Fibroblast of skin of scalp (primary cell): ENCODE results near the gene GABRB3.
"Not testable (repeated sequence)": the region's sequence is repeated elsewhere in the genome, so short reads cannot be mapped to it uniquely, and the experiment has no call there.

ENCODE experiments used
- DNase-seq: peaks from one replicate; pipeline ENCODE4 v3.0.0-alpha.2; 2013

Gene GABRB3

DNA sequence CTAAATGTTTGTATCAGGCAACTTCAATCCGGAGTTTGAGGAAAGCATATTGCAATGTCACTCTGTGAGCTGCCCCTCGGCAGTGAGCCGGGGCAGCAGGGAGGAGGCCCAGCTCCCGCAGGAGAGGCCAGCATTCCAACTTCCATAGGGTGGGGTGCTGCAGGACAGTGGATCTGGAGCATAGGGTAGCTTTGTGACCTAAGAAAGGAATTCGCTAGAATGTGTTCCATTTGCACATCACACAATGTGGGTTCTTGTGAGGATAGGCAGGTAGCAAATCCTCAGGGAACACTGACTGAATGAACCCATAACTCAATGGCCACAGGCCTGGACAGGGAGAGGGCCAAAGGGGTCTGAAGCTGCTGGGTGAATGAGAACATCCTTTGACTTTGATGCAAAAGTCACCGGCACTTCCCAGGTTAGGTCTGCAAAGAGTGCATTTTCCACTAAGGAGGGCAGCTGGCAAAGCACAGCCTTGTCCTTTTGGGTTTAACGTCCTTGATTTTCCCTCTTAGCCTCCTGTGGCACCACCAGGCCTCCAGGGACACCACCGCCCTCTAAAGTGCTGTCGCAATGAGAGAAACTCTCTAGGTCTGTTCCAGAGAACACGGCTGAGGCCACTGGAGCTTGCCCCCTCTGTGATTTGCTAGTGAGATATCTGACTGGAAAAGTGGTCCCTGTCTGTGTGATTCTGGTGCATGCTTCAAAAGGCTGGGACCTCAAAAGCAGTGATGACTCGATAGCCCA, 36.2 kb downstream of the GABRB3 start:
- DNase-seq, result no peak

DNA sequence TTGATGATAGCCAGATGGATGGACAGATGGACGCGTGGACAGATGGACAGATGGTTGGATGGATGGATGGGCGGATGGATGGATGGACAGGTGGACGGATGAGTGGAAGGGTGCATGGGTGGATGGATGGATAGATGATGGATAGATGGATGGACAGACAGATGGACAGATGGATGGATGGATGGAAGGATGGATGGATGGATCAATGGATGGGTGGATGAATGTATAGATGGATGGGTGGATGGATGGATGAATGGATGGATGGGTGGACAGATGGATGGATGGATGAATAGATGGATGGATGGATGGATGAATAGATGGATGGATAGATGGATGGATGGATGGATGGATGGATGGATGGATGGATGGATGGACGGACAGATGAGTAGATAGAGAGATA, 40.9 kb downstream of the GABRB3 start:
- DNase-seq, result no peak

DNA sequence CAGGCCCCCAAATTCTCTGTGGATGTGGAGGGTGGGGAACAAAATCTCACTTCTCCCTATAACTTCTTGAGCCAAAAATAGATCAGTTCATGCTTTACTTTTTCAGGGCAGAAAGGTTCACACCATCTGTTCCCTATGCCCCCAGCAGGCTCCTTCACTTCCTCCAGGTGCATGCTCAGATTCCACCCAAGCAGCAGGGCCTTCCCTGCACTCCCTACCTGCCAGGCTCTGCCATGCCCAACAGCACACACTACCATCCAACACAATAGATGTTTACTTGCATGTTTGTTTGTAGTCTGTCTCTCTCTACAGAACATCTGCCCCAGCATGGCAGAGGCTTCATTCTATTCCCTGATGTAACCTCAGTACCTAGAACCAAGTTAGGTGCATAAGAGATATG, 43.3 kb downstream of the GABRB3 start:
- DNase-seq, result no peak

DNA sequence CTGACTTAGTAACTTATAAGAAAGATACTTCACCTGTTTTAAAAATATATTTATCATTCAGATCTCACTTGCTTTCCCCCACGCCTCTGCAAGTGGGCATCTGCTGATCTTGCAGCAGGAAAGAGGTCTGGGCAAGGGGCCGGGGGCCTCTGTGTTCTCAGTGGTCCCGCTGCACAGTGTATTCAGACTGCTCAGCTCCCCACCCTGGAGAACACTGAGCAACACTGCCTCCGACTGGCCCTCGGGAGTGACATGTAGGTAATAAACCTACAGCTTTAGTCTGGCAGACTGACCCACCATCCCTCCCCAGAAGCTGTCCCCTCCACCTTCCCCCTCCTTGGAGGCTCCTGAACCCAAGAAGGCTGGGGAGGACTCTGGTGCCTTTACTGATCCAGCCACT, 43.8 kb downstream of the GABRB3 start:
- DNase-seq, result no peak

DNA sequence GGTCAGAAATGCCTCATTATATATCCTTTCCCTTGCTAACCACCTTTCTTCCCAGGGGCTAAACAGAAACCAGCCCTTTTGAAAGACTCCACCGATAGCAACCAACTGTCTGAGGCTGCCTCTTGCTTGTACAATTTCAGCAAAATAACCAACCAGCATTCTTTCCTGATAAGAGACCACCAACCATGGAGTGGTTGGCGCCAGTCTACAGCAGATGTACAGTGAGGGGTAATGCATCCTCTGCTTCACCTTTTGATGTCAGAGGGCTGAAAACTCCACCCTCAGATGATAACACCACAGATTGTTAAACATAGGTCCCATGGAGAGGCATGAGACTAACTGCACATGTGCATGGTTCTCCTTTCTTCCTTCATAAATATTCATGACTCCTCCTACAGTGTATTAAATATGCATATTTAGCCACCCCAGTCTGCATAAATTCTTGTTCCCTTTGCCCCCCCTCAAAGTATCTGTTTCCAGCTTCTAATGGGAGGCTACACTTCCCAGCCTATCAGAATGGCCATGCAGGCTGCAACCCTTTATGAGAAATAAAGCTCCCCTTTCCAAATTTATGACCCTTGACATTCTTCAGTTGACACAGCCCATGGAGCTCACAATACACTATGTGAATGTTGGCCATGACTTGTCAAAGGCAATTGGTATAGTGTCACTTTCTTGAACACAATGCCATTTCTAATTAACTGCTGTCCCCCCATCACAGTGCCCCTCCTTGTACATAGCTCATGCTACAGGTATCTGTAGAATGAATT, 48.3 kb downstream of the GABRB3 start:
- DNase-seq, result no peak

DNA sequence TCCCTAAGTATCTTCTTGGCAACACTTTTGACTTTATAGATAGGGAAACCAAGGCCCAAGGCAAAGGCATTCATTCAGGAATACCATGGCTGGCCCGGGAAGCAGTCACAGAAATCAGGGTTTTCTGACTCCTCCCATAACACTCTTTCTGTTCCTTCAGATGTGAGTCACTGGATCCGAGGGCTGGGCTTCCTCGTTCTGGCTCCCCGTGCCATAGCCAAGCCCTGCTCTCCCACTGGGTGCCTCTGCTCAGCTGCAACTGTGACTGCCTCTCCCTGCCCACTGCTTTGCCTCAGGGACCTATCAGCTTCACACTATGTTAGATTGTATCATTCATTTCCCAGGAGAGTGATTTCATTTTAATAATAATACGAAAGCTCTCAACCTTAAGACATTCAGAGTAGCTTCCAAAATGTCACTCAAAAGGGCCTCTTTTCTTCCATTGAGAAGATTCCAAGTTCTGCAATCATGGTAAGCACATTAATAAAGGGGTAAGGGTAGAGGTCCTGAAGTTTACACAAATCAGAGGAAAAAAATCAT, 50.2 kb downstream of the GABRB3 start:
- no peak for DNase-seq

DNA sequence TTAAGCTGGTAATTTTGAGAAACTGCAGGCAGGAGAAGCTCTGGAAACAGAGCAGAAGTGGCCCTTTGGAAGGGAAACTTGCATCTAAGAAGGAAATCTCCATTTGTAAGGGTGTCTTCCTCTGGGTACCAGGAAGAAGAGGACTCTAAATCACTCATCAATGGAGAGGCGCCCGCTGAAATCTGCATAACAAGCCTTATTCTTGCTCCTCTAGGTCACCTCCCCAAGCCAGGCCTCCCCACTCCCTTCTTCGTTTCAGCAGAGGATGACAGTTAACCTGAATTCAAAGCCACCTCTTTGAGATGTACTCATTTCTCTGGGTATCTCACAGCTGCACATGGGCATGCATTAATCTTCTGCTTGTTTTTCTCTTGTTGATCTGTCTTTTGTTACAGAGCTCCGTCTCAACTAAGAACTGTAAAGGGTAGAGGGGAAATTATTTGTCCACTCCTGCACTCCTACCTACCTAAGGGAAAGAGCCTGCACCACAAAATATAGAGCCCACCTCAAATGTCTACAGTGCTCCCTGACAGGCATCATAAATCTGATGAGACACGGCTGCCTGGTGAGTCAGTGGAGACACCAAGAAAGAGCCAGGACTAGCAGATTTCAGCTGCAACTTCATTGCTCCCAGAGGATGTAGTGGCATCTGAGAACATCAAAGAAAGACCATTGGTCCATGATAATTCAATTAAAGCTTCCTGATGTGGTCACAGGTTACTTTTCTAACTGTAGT, 51.5 kb downstream of the GABRB3 start:
- no peak for DNase-seq

DNA sequence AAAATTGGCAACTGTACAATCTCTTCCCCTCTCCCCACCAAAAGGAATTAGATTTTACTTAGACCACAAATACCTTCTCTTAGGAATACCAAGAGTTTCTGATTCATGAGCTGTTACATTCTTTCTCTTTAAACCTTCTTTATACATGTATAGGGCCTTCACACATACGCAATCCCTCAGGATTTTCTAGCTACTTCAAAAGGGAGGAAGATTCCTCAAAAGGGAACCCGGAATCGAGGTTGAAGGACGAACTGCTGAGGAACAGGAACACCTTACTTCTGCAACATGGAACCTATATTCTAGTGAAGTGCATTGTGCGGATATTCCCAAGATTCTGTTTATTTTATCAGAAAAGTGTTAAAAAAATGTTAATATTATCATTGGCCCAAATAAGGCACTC, 52.3 kb downstream of the GABRB3 start:
- no peak for DNase-seq

DNA sequence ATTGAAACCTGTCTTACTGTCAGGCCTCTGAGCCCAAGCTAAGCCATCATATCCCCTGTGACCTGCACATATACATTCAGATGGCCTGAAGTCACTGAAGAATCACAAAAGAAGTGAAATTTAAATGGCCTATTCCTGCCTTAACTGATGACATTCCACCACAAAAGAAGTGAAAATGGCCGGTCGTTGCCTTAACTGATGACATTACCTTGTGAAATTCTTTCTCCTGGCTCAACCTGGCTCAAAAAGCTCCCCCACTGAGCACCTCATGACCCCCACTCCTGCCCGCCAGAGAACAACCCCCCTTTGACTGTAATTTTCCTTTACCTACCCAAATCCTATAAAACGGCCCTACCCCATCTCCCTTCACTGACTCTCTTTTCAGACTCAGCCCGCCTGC, 53.0 kb downstream of the GABRB3 start:
- DNase-seq, result not testable (repeated sequence)

DNA sequence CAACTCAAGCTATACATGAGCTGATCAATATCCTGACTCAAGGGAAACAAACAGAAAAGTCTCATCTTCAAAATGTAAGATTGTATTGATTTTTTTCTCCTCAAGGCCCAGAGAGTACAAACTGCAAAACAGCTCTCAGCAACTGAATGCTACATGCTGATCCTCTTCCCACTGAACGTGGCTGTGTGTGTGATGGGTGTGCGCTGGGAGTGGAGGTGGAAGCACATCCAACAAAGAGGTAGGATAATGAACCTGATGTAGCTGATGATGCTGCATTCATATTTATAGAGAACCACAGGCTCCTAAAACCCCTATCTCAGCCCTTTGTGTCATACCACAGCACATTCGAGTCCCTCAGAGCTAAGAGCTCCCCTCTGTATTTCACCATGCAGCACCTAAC, 56.8 kb downstream of the GABRB3 start:
- no peak for DNase-seq

DNA sequence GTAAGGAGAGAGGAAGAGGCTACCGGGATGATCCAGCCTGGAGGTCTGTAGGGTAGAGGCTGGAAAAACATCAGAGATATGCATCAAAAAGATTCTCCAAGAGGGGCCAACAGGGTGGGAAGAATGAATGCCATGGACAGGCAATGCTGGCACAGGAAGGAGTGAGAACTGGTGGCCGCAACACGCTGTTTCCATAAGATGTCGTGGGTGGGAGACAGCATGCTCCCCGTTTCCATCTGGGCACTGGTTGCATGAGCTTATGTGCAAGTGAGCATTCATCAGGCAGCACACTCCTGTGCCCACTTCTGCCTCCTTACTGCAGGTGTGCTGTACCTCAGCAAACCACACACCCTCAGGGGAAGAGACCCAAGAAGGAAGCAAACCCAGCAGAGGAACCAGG, 59.4 kb downstream of the GABRB3 start:
- no peak for DNase-seq

DNA sequence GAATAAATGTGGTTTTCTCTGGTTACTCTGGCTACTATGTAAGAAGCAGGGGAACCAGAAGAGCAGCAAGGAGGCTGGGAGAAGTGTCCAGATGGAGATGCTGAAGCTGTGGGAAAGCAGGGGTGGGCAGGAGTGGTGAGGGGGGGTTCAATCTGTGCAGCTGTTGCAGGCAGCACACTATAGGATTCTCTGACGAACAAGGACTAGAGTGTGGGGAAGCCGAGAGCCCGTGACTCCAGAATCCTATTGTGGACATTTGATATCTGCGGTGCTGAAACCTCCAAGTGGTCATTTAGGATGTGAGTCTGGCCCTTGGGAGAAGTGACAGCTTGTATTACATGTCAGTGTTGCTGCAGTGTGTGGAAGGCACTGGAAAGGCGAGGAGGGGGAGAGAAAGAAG, 60.5 kb downstream of the GABRB3 start:
- DNase-seq, result no peak

DNA sequence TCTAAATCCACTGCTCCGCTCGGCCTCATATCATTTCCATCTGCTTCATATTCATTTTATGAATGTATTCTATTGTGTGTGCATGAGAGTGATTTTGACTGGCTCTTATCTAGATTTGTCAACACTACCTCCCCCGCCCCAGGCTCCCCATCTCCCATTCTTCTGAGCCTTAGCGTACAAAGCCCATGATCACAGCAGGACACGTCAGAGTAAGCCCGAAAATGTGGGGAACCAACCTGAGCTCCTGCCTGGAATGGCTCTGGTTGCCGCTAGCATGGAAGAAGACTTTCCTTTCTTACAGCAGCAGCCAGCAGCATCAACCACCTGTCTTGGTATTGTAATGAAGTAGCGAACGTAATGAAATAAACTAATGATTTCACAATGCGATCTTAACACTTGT, 61.4 kb downstream of the GABRB3 start:
- DNase-seq, result no peak

DNA sequence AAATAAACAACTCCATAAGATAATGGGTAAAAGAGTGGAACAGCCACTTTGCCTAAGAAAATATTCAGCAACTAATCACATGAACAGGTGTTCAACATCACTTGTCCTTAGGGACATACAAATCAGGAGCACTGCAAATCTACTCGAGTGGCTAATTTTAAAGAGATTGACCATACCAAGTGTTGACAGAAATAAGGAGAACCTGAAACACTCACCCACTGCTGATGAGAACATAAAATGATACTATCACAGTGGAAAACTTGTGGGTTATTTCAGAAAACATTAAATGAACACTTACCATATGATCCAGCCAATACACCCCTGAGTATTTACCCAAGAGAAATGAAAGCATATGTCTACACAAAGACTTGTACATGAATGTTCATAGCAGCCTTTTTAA, 70.5 kb downstream of the GABRB3 start:
- no peak for DNase-seq

DNA sequence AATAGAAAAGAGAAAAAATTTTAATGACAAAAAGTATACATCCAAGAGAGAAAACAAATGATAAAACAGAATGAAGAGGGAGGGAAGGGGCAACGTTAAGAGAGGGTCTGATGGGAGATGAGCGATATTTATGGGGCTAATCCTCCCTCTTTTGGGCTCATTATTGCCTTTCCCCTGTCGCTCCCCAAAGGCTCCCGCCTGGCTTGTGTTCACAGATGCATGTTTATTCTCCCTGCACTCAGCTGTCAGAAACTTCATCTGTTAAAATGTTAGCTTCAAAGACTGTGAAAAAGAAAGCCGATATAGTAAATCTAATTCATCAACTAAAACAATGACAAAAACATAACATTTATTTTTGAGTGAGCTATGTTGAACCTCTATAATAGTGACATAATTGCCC, 74.3 kb downstream of the GABRB3 start:
- DNase-seq, result no peak

DNA sequence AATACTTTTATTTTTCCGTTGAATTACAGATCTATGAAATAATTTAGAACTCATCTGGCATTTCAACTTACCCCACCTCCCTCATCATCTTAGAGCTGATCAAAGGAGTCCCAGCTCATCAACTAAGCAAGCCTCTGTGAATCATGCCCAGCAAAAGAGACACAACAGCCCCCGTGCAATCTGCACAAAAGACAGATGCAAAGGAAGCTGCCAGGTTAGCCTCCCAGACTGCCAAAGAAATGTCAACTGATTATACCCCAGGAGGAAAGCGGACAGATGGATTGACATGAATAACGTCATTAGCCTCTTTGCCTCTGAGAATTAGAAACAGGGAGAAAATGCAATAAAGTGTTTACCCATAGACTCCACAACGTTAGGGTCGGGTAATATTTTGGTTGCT, 75.0 kb downstream of the GABRB3 start:
- DNase-seq, result no peak

DNA sequence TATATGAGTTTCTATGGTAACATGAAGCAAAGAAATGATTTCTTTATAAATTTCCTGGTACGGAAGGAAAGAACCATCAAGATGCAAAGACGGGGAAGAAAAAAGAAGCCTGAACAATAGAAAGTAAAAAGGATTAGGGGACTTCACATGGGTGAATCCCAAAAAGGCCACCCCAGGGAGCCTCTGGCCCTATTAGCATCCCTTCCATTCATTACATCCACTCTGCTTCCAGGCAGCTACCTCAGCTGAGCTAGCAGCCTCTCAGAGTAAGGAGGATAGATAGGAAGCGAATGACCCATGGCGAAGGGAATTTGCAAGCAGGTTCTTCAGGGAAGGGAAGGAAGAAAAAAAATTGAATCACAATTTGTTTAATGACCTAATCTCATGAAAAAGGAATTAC, 81.6 kb downstream of the GABRB3 start:
- DNase-seq, result no peak

DNA sequence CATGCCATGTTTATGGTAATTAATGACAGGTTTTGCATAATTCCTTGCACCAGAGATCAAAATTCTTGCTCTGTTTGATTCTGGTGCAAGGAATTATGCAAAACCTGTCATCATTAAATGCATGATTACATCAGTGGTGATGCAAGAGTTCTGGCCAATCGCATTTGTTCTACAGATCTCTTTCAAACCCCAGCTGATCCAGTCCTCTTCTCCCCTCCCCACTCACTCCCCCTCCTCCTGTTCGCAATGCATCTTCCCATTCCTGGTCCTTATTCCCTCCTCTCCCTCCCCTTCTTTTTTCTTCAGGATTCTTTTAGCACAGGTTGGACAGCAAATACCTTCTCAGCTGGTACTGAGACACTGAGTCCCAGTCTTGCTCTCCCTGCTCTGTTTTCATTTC, 82.1 kb downstream of the GABRB3 start:
- DNase-seq, result no peak

DNA sequence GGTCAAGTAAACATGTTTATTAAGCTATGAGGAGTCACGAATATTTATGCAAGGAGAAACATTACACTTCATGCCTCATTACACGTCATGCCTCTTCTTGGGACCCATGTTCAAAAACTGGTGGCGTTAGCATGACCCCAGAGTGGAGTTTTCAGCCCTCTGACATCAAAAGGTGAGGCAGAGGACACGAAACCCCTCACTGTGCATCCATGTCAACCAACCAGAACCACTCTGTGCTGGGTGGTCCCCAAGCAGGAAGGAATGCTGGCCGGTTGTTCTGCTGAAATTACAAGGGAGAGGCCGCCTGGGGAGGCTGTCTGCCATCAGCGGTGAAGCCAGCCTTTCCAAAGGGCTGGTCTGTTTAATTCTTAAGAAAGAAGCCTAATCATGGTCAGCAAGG, 83.4 kb downstream of the GABRB3 start:
- no peak for DNase-seq

DNA sequence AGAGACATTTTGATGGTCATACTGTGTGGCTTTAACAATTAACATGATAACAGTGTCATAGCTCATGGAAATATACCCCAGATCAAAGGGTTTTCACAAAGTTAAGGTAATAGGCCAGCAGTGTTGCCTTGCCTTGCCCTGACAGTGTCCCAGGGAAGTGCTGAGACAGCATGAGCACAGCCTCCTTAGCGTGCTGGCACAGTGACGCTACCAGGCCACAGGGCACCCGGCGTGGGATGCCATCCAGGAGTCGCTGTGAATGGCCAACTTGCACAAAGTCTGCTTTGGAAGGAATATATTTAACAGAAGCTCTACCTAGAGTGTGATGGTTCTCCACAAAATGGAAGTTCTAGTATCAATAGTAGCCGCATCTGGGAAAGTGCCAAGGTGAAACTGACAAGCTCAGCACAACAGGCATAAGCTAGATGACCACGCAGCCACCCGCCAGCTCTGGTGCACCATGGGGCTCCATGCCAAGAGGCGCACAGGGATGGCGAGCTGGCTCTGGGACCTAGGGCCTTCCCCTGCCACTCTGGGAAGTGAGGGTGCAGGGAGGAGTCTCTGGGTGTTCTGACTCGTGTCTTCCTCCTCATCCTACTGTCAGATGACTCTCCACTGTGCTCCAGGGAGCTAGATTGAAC, 86.2 kb downstream of the GABRB3 start:
- no peak for DNase-seq

DNA sequence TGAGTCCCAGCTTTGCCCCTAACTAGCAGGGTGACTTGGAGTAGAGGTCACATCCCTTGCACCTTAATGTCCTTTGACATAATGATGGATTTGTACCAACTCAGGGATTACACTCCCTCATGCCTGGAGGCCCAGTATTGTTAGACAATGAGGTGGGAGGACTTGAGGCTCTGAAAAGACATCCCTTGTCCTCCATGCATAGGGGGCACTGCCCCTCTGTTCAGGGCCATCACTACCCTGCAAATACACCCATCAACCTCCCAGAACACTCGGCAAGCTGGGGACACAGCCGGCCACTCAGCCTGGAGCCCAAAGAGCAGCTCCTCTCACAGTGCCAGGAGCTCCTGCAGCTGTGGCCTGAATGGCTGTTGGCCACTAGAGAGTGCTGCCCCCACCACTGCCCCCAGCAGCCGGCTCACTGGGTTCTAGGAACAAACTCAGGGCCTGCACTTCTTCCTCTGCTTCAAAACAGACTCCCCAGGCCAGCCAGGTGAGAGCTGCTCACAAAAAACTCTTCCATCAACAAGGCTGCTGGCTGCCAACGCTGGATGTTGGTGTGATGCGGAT, 90.2 kb downstream of the GABRB3 start:
- no peak for DNase-seq

DNA sequence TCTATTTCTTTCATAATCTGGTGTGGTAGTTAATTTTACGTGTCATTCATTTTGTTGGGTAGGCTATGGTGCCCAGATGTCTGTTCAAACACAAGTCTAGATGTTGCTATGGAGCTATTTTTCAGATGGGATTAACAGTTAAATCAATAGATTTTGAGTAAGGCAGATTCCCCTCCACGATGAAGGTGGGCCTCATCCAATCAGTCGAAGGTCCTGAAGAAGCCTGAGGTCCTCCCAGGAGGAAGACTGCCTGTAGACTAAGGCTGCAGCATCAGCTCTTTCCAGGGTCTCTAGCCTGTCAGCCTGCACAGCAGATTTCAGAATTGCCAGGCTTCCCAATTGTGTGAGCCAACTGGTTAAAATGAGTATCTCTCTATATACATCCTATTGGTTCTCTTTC, 92.9 kb downstream of the GABRB3 start:
- DNase-seq, result no peak

DNA sequence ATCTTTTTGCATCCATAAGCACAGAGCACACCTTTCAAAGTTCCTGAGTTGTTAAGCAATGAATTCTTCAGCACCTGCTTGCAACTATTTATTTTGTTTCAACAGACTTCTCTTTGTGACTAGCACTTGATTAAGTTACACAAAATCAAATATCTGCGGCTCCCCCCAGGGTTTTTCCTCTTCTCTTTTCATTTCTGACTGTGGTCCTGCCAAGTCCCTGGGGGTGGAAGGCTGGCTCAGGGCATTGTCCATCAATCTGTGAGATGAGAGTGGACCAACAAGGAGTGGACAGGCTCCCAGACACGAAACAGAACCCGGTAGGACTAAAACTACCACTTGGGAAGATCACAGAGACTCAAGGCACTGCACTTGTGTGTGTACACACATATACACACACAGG, 96.8 kb downstream of the GABRB3 start:
- DNase-seq, result no peak
